Measurements from ENCODE around the gene PDK2. TPM values are rescaled to one million over a fixed set of nuclear protein-coding genes. Genes with fewer than 3 reads are reported as not detected.

PDK2 gene
- total RNA-seq, 1 donor from 2014 or later: 44.9 TPM

Other genes with a start within 250 kb of the PDK2 start
- not detected in 2 replicates for gene TAC4, start 247.3 kb upstream of the PDK2 start, total RNA-seq (ENCODE audit: low replicate concordance)
- gene DLX4, start 126.2 kb upstream of the PDK2 start, total RNA-seq (ENCODE audit: low replicate concordance): 3.1 and 10.4 TPM in 2 replicates
- gene DLX3, start 100.1 kb upstream of the PDK2 start, total RNA-seq (ENCODE audit: low replicate concordance): 15.9 and 16.7 TPM in 2 replicates
- gene ITGA3, start 39.2 kb upstream of the PDK2 start, total RNA-seq (ENCODE audit: low replicate concordance): 20.3 and 27.3 TPM in 2 replicates
- 2.2 and 14.1 TPM in 2 replicates for gene SAMD14, start 34.8 kb downstream of the PDK2 start, total RNA-seq (ENCODE audit: low replicate concordance)
- 45.6 and 51.5 TPM in 2 replicates for gene PPP1R9B, start 55.3 kb downstream of the PDK2 start, total RNA-seq (ENCODE audit: low replicate concordance)
- gene SGCA, start 70.7 kb downstream of the PDK2 start, total RNA-seq (ENCODE audit: low replicate concordance): 0.72 TPM in 1 of 2 replicates, not detected in the other
- gene COL1A1, start 106.3 kb downstream of the PDK2 start, total RNA-seq (ENCODE audit: low replicate concordance): 31.0 and 201 TPM in 2 replicates
- gene TMEM92, start 179.1 kb downstream of the PDK2 start, total RNA-seq (ENCODE audit: low replicate concordance): 1.6 and 1.8 TPM in 2 replicates

Measured in type B pancreatic cell (in vitro differentiated cells).